Peyer's patch (tissue), 4 donors: ENCODE data around the gene NOL4L.

Experiments used
- CTCF ChIP-seq, 6 experiments: fragments of 450-650 bp in 4 of 6; fragments of 200-600 bp in 2 of 6; sonication (generic) in 1 of 6; IDR thresholded peaks; one replicate each; pipeline ENCODE4 v1.5.1; 2017 to 2019; ENCODE audit warnings: antibody characterized with exemption in 6 of 6, mild to moderate bottlenecking in 3 of 6, moderate library complexity in 1 of 6
- POLR2A ChIP-seq, 2 donors: fragments of 450-650 bp; IDR thresholded peaks; one replicate each; pipeline ENCODE4 v1.5.1; 2017; ENCODE audit warnings: antibody characterized with exemption in 2 of 2, mild to moderate bottlenecking in 2 of 2, moderate library complexity in 2 of 2

GRCh38 chr20:32482143-32482441, 103.0 kb downstream of the NOL4L start:
- TF ChIP-seq CTCF (IDR thresholded peaks at IDR 0.05) (no peak), POLR2A (IDR thresholded peaks at IDR 0.05) (no peak)
